KBM-7 (cell line): Measurements from ENCODE around the gene CNOT6L.
"Not testable (repeated sequence)": the region's sequence is repeated elsewhere in the genome, so short reads cannot be mapped to it uniquely, and the experiment has no call there.

Experiments
- DNase-seq: peaks from one replicate; pipeline ENCODE4 v3.0.0-alpha.2; 2015
- in situ Hi-C: fragments of 300-500 bp; cut with MboI; formaldehyde crosslinking; loops from 2 replicates; pipeline ENCODE4 v1.14.3; 2020; ENCODE audit warnings: low sequenced_read_pairs, low pct_unique_long_range_greater_than_20kb, mixed read lengths

CNOT6L gene

DNA sequence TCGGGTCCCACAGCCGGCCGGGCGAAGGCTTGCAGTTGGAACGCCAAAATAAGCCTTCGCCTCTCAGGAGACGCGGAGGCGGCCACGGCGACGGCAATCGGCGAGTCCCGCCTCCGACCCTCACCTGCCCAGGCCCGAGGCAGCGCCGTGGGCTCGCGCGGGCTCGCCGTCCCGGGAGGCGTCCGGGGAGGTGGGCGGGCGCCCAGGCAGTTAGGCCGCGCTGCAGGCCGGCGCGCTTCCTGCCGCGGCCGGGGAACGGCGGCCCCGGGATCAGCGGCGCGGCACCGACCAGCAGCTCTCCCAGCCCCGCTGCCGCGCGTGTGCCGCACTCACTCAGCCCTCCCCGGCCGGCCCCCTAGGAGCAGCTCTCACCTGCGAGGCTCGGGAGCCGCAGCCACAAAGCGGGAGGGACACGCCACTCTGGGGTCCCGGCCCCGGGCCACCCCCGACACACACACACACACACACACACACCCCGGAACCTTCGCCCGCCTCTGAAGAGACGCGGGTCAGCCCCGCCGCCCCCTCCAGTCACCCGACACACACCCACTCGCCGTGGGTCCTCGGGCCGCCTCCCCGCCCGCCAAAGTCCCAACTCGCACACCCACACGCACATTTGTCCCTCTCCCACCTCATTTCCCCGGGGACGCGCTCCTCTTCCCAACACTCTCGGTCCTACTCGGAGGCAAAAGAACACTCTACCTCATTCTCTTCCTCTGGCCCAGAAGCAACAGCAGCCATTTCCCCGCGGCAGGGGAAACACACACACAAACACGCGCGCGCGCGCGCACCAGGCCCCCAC is at the start of gene CNOT6L:
CNOT6L (minus strand) TSS at position 767 of the 802 bp plus-strand sequence; CDS start at position 707, 60 bp downstream.
- in situ Hi-C loops: no loop called here
- DNase-seq: peak; percentile 59

DNA sequence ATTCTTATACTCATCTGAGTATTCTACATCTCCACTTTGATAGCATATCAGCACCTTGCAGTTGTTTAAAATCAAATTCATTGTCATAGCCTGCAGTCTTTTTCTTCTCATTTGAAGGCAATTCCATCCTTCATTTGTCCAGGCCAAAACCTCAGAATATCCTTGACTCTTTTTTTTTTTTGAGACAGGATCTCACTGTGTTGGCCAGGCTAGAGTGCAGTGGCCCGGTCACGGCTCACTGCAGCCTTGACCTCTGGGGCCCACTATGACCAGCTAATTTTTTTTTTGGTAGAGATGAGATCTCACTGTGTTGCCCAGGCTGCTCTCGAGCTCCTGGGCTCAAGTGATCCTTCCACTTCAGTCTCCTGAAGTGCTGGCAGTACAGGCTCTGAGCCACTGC is 46.1 kb upstream of the CNOT6L start:
- in situ Hi-C loops: no loop called here
- DNase-seq: no peak

- in situ Hi-C loops: not testable (repeated sequence)
- peak; percentile 41 for DNase-seq
These were observed 44.2 kb upstream of the CNOT6L start for GRCh38 chr4:77863341-77863740.

- in situ Hi-C loops: no loop called here
- DNase-seq: peak; percentile 98
These were observed 43.5 kb upstream of the CNOT6L start, which contains the start of gene MRPL1 for GRCh38 chr4:77862478-77863216. TSS of gene MRPL1 (plus strand) at chr4:77862830. CDS start at chr4:77862849, 19 bp downstream.

DNA sequence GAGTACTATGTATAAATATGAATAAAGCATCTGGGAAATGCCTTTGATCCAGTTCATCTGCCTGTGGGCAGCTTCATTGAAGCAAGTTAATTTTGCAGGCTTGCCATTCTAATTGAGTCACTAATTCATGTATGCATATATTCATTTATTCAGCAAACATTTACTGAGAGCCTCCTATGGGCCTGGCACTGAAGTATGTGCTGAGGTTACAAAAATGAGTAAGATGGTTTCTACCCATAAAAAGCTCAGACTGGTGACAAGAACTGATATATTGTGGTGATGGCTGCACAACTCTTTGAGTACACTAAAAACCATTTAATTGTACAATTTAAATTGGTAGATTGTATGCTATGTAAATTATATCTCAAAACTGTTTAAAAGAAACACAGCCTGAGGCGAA is 42.3 kb upstream of the CNOT6L start:
- in situ Hi-C loops: no loop called here
- no peak for DNase-seq

- no peak for DNase-seq
- in situ Hi-C loops: no loop called here
These were observed 40.1 kb upstream of the CNOT6L start for GRCh38 chr4:77859256-77859655.

- in situ Hi-C loops: no loop called here
- DNase-seq: no peak
These were observed 37.0 kb upstream of the CNOT6L start for GRCh38 chr4:77856152-77856551.

- DNase-seq: no peak
- in situ Hi-C loops: no loop called here
These were observed 35.4 kb upstream of the CNOT6L start for GRCh38 chr4:77854431-77855111.

- DNase-seq: peak; percentile 85
- in situ Hi-C loops: no loop called here
These were observed 33.8 kb upstream of the CNOT6L start for GRCh38 chr4:77852892-77853495.

- in situ Hi-C loops: no loop called here
- no peak for DNase-seq
These were observed 30.3 kb upstream of the CNOT6L start for GRCh38 chr4:77849278-77849965.

- in situ Hi-C loops: no loop called here
- DNase-seq: no peak
These were observed 29.3 kb upstream of the CNOT6L start for GRCh38 chr4:77848508-77848907.

GRCh38 chr4:77845929-77846328 is 26.8 kb upstream of the CNOT6L start:
- DNase-seq: no peak
- in situ Hi-C loops: no loop called here

DNA sequence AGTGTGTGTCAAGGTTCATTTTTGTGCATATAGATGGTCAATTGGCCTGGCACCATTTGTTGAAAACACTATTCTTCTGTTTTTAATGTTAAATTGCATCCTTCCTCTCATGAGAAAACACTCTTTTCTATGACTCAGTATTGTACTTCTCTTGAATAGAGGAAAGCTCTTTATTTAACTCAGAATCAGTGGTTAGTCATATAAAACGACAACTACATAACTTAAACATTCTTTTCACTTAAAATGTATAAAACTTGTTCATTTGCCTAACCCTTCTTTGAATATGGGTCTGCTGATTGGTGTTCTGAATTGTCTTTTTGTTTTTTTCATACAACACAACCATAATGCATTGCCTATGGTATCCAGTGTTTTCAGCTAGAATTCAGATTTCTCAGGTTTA is 26.2 kb upstream of the CNOT6L start:
- in situ Hi-C loops: no loop called here
- DNase-seq: no peak

DNA sequence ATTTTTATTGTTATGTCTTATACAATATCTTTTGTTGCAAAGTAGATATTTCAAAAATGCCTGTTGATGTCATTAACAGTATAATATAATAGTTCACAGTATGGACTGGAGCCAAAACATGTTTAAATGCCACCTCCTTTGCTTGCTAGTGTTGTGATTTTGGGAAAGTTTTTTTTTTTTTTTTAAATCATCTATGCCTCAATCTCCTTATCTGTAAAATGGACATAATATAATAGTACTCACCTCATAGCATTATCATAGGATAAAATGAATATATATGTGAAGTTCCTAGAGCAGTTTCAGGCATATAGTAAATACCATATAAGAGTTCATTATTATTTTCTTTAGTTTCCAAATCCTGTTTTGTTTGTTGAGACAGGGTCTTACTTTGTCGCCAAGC is 25.2 kb upstream of the CNOT6L start:
- in situ Hi-C loops: no loop called here
- no peak for DNase-seq

- no peak for DNase-seq
- in situ Hi-C loops: no loop called here
These were observed 24.5 kb upstream of the CNOT6L start for GRCh38 chr4:77843628-77844027.

GRCh38 chr4:77834403-77834802 is 15.2 kb upstream of the CNOT6L start:
- in situ Hi-C loops: no loop called here
- no peak for DNase-seq

GRCh38 chr4:77833126-77833724 is 14.1 kb upstream of the CNOT6L start:
- in situ Hi-C loops: no loop called here
- DNase-seq: no peak

GRCh38 chr4:77827343-77827742 is 8.2 kb upstream of the CNOT6L start:
- in situ Hi-C loops: no loop called here
- no peak for DNase-seq

GRCh38 chr4:77826275-77826674 is 7.1 kb upstream of the CNOT6L start:
- in situ Hi-C loops: no loop called here

More at GRCh38 chr4:77826275-77826674, 7.1 kb upstream of the CNOT6L start:
- DNase-seq: no peak
